ENCODE results near the gene NOTCH1. TPM values are rescaled to one million over a fixed set of nuclear protein-coding genes. Genes with fewer than 3 reads are reported as not detected.
"Not testable (repeated sequence)": the region's sequence is repeated elsewhere in the genome, so short reads cannot be mapped to it uniquely, and the experiment has no call there.

The NOTCH1 gene
- total RNA-seq, 1 donor from 2014 or later = 70.2 TPM

GRCh38 chr9:136578915-136579649, 33.2 kb upstream of the NOTCH1 start:
- DNase-seq (ENCODE audit: low read depth in 2 of 2) = no peak

- no peak for DNase-seq (ENCODE audit: low read depth in 2 of 2)
Observed at GRCh38 chr9:136578626-136578914, 32.7 kb upstream of the NOTCH1 start.

- DNase-seq (ENCODE audit: low read depth in 2 of 2) = no peak
Observed at GRCh38 chr9:136577941-136578625, 32.2 kb upstream of the NOTCH1 start.

- peak in 1 of 2 donors; percentile 28 for DNase-seq (ENCODE audit: low read depth in 2 of 2)
Observed at GRCh38 chr9:136576269-136576626, 30.4 kb upstream of the NOTCH1 start.

- DNase-seq (ENCODE audit: low read depth in 2 of 2) = no peak
Observed at GRCh38 chr9:136575626-136576268, 29.9 kb upstream of the NOTCH1 start.

GRCh38 chr9:136574606-136575005, 28.8 kb upstream of the NOTCH1 start:
- not testable (repeated sequence) for DNase-seq (ENCODE audit: low read depth in 2 of 2)

GRCh38 chr9:136572828-136573625, 27.2 kb upstream of the NOTCH1 start:
- no peak for DNase-seq (ENCODE audit: low read depth in 2 of 2)

- peak; percentile 37 to 70 for DNase-seq (ENCODE audit: low read depth in 2 of 2)
Observed at GRCh38 chr9:136572003-136572827, 26.4 kb upstream of the NOTCH1 start.

GRCh38 chr9:136571531-136571930, 25.7 kb upstream of the NOTCH1 start:
- DNase-seq (ENCODE audit: low read depth in 2 of 2) = no peak

- DNase-seq (ENCODE audit: low read depth in 2 of 2) = no peak
Observed at GRCh38 chr9:136570916-136571315, 25.1 kb upstream of the NOTCH1 start.

GRCh38 chr9:136570191-136570845, 24.5 kb upstream of the NOTCH1 start:
- no peak for DNase-seq (ENCODE audit: low read depth in 2 of 2)

- no peak for DNase-seq (ENCODE audit: low read depth in 2 of 2)
Observed at GRCh38 chr9:136569526-136570148, 23.8 kb upstream of the NOTCH1 start.

- no peak for DNase-seq (ENCODE audit: low read depth in 2 of 2)
Observed at GRCh38 chr9:136568288-136569081, 22.6 kb upstream of the NOTCH1 start.

- peak in 1 of 2 donors; percentile 66 for DNase-seq (ENCODE audit: low read depth in 2 of 2)
Observed at GRCh38 chr9:136567651-136568287, 21.9 kb upstream of the NOTCH1 start.

GRCh38 chr9:136566901-136567300, 21.1 kb upstream of the NOTCH1 start:
- peak; percentile 53 to 81 for DNase-seq (ENCODE audit: low read depth in 2 of 2)

GRCh38 chr9:136566553-136566895, 20.7 kb upstream of the NOTCH1 start:
- no peak for DNase-seq (ENCODE audit: low read depth in 2 of 2)

- DNase-seq (ENCODE audit: low read depth in 2 of 2) = no peak
Observed at GRCh38 chr9:136565715-136566552, 20.1 kb upstream of the NOTCH1 start.
